Omental fat pad (tissue), 4 donors: ENCODE measurements around the gene MED14. TPM values are rescaled to one million over a fixed set of nuclear protein-coding genes. Genes with fewer than 3 reads are reported as not detected.

Source experiments
- ATAC-seq: fragments of 150-250 bp; one replicate; pipeline ENCODE4 v1.9.1; 2016; ENCODE audit warnings: mild to moderate bottlenecking, moderate library complexity; ENCODE audit not compliant: low FRiP score
- DNase-seq: peaks from one replicate; pipeline ENCODE4 v3.0.0-alpha.2; 2019; ENCODE audit warnings: low spot score
- total RNA-seq, 4 donors: library from RNA; depleted of rRNA; stranded (reverse); fragments of >200 nt; gene quantifications; one replicate each; pipeline ENCODE4 v1.1.0, GENCODE V29; 2016
- TF ChIP-seq, protein P1 (sequence below), 3 donors: fragments of 450-650 bp; IDR thresholded peaks; one replicate each; pipeline ENCODE4 v1.5.1; 2016 to 2017; ENCODE audit warnings: antibody characterized with exemption in 3 of 3, mild to moderate bottlenecking in 3 of 3, moderate library complexity in 2 of 3

Gene MED14
- total RNA-seq, 4 donors from 2014 or later = 26.5 to 36.9 (median 32.4) TPM

DNA sequence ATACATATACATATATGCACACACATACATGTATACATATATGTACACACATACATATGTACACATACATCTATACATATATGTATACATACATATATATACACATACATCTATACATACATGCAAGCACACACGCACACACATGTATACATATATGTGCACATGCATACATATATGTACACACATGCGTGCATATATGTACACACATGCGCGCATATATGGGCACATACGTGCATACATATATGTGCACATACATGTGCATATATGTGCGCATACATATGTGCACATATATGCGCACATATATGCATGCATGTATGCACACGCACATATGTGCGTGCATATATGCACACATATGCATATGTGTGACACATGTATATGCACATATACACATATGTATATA is 119.4 kb downstream of the MED14 start:
- DNase-seq (no peak), ATAC-seq (no peak)
- TF ChIP-seq, protein P1, sequence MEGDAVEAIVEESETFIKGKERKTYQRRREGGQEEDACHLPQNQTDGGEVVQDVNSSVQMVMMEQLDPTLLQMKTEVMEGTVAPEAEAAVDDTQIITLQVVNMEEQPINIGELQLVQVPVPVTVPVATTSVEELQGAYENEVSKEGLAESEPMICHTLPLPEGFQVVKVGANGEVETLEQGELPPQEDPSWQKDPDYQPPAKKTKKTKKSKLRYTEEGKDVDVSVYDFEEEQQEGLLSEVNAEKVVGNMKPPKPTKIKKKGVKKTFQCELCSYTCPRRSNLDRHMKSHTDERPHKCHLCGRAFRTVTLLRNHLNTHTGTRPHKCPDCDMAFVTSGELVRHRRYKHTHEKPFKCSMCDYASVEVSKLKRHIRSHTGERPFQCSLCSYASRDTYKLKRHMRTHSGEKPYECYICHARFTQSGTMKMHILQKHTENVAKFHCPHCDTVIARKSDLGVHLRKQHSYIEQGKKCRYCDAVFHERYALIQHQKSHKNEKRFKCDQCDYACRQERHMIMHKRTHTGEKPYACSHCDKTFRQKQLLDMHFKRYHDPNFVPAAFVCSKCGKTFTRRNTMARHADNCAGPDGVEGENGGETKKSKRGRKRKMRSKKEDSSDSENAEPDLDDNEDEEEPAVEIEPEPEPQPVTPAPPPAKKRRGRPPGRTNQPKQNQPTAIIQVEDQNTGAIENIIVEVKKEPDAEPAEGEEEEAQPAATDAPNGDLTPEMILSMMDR (IDR thresholded peaks at IDR 0.05) = no peak

DNA sequence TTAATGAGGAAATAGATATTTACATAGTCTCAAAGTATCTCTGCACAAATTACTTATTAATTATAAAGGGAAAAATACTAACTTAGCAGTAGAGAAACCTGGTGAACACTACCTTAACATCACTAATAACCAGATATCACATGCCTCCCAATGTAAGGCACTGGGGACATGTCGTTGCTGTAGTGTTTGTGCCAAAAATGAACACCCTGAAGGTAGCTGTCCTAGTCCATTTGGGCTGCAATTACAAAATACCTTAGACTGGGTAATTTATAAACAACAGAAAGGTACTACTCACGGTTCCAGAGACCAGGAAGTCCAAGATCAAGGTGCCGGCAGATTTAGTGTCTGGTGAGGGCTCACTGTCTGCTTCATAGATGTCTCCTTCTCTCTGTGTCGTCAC is 122.8 kb downstream of the MED14 start:
- TF ChIP-seq, protein P1 (IDR thresholded peaks at IDR 0.05) = no peak
- ATAC-seq (no peak), DNase-seq (no peak)

DNA sequence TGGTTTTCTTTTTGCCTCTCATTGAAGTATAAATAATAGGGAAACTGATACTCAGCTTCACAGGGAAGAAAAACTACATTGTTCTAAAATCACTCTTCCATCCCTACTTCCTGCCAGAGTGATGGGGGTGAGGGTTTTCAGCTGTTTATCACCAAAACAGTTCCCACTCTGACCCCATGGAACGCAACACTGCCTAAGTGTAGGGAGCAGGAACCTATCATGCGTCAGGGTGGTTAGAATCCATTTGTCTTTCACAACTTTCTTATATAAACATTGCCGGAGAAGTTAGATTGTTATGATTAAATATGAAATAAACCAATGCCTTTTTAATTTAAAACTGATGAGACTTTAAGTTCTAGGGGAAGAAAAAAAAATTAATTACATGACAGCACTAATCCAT is 128.0 kb downstream of the MED14 start:
- no peak for ATAC-seq
- TF ChIP-seq, protein P1 (IDR thresholded peaks at IDR 0.05) = no peak
- DNase-seq = no peak

DNA sequence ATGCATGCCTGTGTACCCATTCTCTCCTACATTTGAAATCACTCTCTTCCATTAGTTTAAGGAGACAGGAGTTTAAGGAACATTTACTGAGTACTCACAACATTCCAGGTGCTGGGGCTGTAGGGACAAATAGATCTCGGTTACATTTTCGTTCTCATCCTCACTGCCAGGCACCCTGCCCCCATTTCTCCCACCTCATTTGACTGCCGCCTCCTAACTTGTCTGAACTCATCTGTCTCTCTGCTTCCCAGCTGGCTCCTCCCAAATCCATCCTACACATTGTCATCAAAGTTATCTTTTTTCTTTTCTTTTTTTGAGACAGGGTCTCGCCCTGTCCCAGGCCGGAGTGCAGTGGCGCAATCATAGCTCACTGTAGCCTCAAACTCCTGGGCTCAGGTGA is 131.9 kb downstream of the MED14 start:
- TF ChIP-seq, protein P1 (IDR thresholded peaks at IDR 0.05) = no peak
- ATAC-seq = no peak
- DNase-seq = no peak

Other genes starting within 250 kb of the MED14 start
- gene ATP6AP2, start 154.6 kb downstream of the MED14 start, total RNA-seq = 100 to 1,000 TPM in 2 of 4 donors, 10 to 100 TPM in 2; 87.8 to 122 (median 100) TPM
- not detected for gene MPC1L, start 112.1 kb downstream of the MED14 start, total RNA-seq
- 10 to 100 TPM; 11.7 to 23.3 (median 16.5) TPM for gene CXorf38, start 88.0 kb downstream of the MED14 start, total RNA-seq